H1 (cell line): ENCODE measurements around the gene PKNOX1.
"Not testable (repeated sequence)": the region's sequence is repeated elsewhere in the genome, so short reads cannot be mapped to it uniquely, and the experiment has no call there.

Source experiments
- BCL11A ChIP-seq, 2 experiments: IDR thresholded peaks; one replicate each; pipeline ENCODE4 v1.6.1; 2011; ENCODE audit warnings: low read depth in 2 of 2, low read length in 2 of 2, mild to moderate bottlenecking in 2 of 2
- CHD2 ChIP-seq: IDR thresholded peaks from 2 replicates; pipeline ENCODE4 v1.6.1; 2012; ENCODE audit warnings: low read length, improper control_type of control experiment
- CTCF ChIP-seq, 3 experiments: IDR thresholded peaks; 1 replicate in 2 of 3; 2 replicates in 1 of 3; pipeline versions ENCODE4 v1.5.1 to v1.6.1; 2011; ENCODE audit warnings: low read length in 3 of 3, mild to moderate bottlenecking in 3 of 3, inconsistent platforms in 2 of 3, low read depth in 1 of 3, moderate library complexity in 1 of 3; ENCODE audit not compliant: insufficient read depth in 1 of 3; ENCODE audit errors: control extremely low read depth in 1 of 3
- EP300 ChIP-seq, 2 experiments: IDR thresholded peaks; 1 replicate in 1 of 2; 2 replicates in 1 of 2; pipeline ENCODE4 v1.6.1; 2011 to 2012; ENCODE audit warnings: low read depth in 2 of 2, low read length in 2 of 2, mild to moderate bottlenecking in 2 of 2, borderline replicate concordance in 1 of 2, inconsistent platforms in 1 of 2, moderate library complexity in 1 of 2
- EZH2 ChIP-seq: fragments of 200-600 bp; sonication (generic); IDR thresholded peaks from 2 replicates; pipeline ENCODE4 v1.7.1; 2012; ENCODE audit warnings: low read depth, mild to moderate bottlenecking, moderate library complexity, low read length, inconsistent platforms; ENCODE audit not compliant: severe bottlenecking
- JUND ChIP-seq: IDR thresholded peaks from 2 replicates; pipeline ENCODE4 v1.6.1; 2011; ENCODE audit warnings: mild to moderate bottlenecking, improper control_type of control experiment, low read length
- POLR2A ChIP-seq, 2 experiments: IDR thresholded peaks; 1 replicate in 1 of 2; 2 replicates in 1 of 2; pipeline ENCODE4 v1.6.1; 2011; ENCODE audit warnings: low read depth in 2 of 2, low read length in 2 of 2, mild to moderate bottlenecking in 2 of 2; ENCODE audit errors: control extremely low read depth in 1 of 2
- POLR2AphosphoS5 ChIP-seq: IDR thresholded peaks from 2 replicates; pipeline ENCODE4 v1.6.1; 2011; ENCODE audit warnings: low read depth, low read length
- RAD21 ChIP-seq, 2 experiments: IDR thresholded peaks in 1 of 2; conservative IDR thresholded peaks in 1 of 2; 2 replicates each; pipeline ENCODE4 v1.6.1; 2011; ENCODE audit warnings: low read depth in 2 of 2, low read length in 2 of 2, improper control_type of control experiment in 1 of 2, inconsistent platforms in 1 of 2, mild to moderate bottlenecking in 1 of 2, moderate library complexity in 1 of 2
- SIRT6 ChIP-seq: IDR thresholded peaks from one replicate; pipeline ENCODE4 v1.7.1; 2012; ENCODE audit warnings: low read length, inconsistent platforms
- SUZ12 ChIP-seq: fragments of 200-600 bp; sonication (generic); IDR thresholded peaks from 2 replicates; pipeline ENCODE4 v1.6.1; 2012; ENCODE audit warnings: mild to moderate bottlenecking, inconsistent platforms, low read length, moderate library complexity, mixed read lengths
- TAF1 ChIP-seq: IDR thresholded peaks from 2 replicates; pipeline ENCODE4 v1.6.1; 2011; ENCODE audit warnings: mild to moderate bottlenecking, low read depth, low read length
- ZNF274 ChIP-seq: IDR thresholded peaks from 2 replicates; pipeline ENCODE4 v1.7.0; 2012; ENCODE audit warnings: low read length, borderline replicate concordance; ENCODE audit errors: extremely low read depth
- TF ChIP-seq, protein P1 (sequence below): IDR thresholded peaks from 2 replicates; pipeline ENCODE4 v1.6.1; 2011; ENCODE audit warnings: low read depth, mild to moderate bottlenecking, low read length; ENCODE audit not compliant: insufficient read depth

GRCh38 chr21:43072742-43073141, 98.4 kb downstream of the PKNOX1 start:
- TF ChIP-seq CTCF (IDR thresholded peaks at IDR 0.05; ENCODE audit: control extremely low read depth in 1 of 3, insufficient read depth in 1 of 3, low read depth in 1 of 3, low read length in 3 of 3); RAD21 (IDR thresholded peaks at IDR 0.05 in 1 of 2, conservative IDR thresholded peaks at IDR 0.05 in 1 of 2; ENCODE audit: low read depth in 2 of 2, low read length in 2 of 2); SIRT6; EZH2; POLR2AphosphoS5; JUND; TAF1; ZNF274; BCL11A (IDR thresholded peaks at IDR 0.05; ENCODE audit: low read depth in 2 of 2, low read length in 2 of 2); EP300 (IDR thresholded peaks at IDR 0.05; ENCODE audit: borderline replicate concordance in 1 of 2, low read depth in 2 of 2, low read length in 2 of 2); CHD2; SUZ12; POLR2A (IDR thresholded peaks at IDR 0.05; ENCODE audit: control extremely low read depth in 1 of 2, low read depth in 2 of 2, low read length in 2 of 2): not testable (repeated sequence)
- TF ChIP-seq, protein P1, sequence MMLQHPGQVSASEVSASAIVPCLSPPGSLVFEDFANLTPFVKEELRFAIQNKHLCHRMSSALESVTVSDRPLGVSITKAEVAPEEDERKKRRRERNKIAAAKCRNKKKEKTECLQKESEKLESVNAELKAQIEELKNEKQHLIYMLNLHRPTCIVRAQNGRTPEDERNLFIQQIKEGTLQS: not testable (repeated sequence)
